ELF-1 (cell line): ENCODE measurements around the gene ASIC2.

ENCODE experiments used
- DNase-seq: peaks from one replicate; pipeline ENCODE4 v3.0.0-alpha.2; 2016; ENCODE audit warnings: low read depth, low spot score

The ASIC2 gene

GRCh38 chr17:33243732-33244131, 49.4 kb downstream of the ASIC2 start:
- no peak for DNase-seq

DNA sequence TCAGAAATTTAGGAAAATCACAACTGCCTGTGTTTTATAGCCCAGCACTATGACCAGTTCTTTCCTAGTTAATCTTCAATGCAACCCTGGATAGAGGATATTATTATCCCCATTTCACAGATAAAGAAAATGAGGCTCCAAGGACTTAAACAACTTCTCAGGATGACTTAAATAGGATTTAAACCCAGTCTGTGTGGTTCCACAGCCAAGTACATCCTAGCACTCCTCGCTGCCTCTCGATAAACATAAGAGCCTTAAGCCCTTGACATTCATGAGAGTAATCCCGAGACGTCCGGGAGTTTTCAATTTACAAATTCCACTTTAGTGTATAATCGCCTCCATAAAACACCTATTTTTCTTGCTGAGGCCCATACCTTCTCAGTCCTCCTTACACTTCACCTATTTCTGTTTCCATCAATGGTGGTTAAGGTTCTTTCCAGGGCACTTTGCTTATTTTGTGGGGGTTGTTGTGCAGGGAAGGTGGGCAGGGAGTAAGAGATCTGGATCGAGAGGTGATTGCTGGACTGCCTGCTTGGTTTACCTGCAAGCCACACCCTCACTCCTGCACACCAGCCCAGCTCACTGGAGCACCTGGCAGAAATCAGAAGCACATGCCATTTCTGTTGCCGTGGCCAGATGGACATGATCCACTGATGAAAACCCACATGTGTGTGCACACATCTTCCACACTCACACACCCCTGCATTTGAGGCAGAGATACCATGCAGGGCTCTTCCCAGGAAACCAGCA, 50.5 kb downstream of the ASIC2 start:
- no peak for DNase-seq

GRCh38 chr17:33241390-33241789, 51.7 kb downstream of the ASIC2 start:
- no peak for DNase-seq

DNA sequence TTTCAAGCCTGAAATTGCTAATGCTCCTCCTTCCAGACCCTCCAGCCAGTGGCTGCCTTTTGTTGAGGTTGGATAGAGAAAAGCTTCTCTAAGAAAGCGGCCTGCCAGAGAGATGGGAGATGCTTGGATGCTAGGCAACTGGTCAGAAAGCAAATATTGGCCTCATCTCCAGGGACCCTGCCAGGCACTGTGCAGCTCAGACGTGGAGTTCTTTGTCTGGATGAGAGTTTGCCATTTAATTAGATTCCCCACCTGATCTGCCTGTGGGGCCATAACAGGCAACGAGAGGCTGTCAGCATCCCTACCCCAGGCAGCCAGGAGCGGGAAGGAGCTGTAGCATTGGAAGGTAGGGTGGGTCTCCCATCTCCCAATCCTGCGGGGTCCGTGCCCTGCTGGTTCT, 52.7 kb downstream of the ASIC2 start:
- DNase-seq = no peak

- DNase-seq = no peak
Measured at GRCh38 chr17:33239702-33240101, 53.4 kb downstream of the ASIC2 start.

GRCh38 chr17:33234930-33235685, 58.0 kb downstream of the ASIC2 start:
- DNase-seq = no peak

DNA sequence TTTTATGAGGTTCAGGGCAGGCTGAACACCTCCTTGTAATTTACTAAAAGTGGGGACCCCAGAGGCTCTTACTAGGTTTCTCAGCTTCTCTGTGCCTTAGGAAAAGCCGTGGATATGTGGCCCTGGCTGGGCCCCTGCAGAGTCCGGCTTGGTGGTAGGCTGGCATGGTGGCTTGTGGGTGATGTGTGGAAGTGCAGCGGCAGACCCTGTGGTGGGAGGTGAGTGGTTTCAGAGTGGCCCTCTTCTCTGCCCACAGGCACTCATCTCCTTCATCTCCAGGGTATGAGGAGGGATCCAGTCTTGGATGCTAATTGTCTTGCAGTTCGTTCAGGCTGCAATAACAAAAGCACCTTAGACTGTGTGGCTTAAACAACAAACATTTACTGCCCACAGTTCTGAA, 58.9 kb downstream of the ASIC2 start:
- DNase-seq = no peak

- no peak for DNase-seq
Measured at GRCh38 chr17:33233811-33234177, 59.3 kb downstream of the ASIC2 start.

- no peak for DNase-seq
Measured at GRCh38 chr17:33229499-33229898, 63.6 kb downstream of the ASIC2 start.

GRCh38 chr17:33229028-33229427, 64.1 kb downstream of the ASIC2 start:
- DNase-seq = no peak

DNA sequence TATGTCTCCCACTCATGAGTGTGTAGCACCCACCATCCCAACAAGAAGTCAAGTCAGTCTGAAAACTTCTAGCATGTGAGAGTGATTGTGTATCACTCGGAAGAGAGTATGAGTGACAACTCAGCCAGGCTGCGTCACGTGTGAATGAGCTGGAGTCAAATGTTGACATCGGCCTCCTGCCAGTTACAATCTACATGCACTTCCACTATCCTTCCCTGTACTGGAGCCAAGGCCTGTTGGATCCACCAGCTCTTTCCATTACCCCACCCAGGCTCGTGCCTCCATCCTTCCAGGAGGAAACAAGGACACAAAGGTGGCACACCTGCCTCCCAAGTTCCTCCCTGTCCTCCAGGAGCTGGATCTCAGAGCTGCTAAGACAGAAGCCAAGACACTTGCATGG, 64.5 kb downstream of the ASIC2 start:
- no peak for DNase-seq

GRCh38 chr17:33227911-33228310, 65.2 kb downstream of the ASIC2 start:
- DNase-seq = no peak

- no peak for DNase-seq
Measured at GRCh38 chr17:33225994-33226393, 67.1 kb downstream of the ASIC2 start.

GRCh38 chr17:33225509-33225908, 67.6 kb downstream of the ASIC2 start:
- DNase-seq = no peak

GRCh38 chr17:33220036-33220435, 73.1 kb downstream of the ASIC2 start:
- DNase-seq = no peak

DNA sequence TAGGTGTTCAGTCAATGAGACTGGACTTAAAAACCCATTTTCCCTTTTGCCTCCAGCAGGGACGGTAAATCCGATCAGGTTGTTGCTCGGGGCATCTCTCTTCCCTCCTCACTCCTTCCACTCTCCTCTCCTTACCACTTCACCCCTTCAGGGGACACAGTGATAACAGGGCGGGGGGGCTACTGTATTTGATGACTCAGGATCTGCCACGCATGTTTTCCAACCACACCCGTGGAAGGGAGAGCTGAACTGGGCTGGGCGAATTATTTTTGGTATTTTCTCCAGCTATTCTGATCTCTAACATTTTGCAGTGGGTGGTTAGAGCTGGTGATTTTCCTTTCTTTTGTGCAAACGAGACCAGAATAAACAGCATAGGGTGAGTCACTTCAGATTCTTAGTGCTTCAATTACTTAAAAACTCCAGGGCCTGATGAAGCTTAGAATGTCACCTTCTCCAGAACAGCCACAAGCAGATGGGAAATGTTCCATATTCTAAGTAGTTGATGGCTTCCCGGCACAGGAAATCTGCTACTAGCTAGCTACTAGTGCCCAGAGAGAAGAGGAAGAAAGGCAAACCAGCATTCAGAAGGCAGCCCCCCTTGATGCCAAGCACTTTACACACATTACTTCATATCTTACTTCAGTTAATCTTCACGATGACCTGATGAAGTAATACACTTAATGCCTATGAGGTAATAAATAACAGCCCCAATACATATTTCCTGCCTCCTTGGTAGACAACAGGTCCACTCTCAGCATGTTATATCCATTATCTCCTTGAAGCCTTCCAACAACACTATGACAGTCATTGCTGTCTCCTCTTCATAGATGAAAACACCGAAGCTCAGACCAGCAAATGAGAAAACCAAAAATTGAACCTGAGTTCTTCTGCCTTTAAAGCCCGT, 74.1 kb downstream of the ASIC2 start:
- DNase-seq = no peak

GRCh38 chr17:33217891-33218290, 75.2 kb downstream of the ASIC2 start:
- no peak for DNase-seq

- DNase-seq = no peak
Measured at GRCh38 chr17:33214996-33215395, 78.1 kb downstream of the ASIC2 start.

DNA sequence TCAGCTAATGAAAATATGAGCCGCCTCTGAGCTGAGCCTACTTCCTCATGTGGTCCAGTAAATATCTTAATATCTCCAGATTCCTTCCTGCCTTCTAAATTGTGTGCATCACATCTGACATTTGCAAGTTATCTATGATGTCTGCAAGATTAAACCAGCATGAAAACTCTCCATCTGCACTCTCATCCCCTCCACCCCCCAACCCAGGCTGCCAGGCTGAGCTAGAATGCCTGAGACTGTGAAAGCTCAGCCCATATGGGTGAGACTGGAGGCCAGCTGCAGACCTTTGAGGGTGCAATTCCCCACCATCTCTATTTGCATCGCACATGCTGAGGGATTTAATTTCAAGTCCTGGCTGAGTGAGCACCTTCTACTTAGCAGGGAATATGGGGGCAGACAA, 82.8 kb downstream of the ASIC2 start:
- DNase-seq = no peak

DNA sequence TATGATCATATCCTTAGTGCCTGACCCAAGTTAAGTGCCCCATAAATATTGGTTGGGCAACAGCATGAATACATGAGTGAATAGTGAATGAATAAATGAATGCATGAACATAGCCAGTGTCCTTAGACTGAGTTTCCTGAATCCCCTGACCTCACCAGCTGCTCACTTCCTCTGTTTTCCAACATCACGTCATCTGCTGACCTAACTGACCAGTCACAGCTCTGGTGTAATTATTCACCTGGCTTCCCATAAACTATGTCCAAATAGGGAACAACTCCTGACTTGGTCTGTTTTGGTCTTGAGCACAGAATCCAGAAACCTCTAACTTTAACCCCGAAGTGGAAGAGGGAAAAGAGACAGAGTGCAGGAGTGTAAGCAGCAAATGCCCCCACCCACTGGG, 83.4 kb downstream of the ASIC2 start:
- no peak for DNase-seq

- DNase-seq = no peak
Measured at GRCh38 chr17:33207231-33207630, 85.9 kb downstream of the ASIC2 start.

DNA sequence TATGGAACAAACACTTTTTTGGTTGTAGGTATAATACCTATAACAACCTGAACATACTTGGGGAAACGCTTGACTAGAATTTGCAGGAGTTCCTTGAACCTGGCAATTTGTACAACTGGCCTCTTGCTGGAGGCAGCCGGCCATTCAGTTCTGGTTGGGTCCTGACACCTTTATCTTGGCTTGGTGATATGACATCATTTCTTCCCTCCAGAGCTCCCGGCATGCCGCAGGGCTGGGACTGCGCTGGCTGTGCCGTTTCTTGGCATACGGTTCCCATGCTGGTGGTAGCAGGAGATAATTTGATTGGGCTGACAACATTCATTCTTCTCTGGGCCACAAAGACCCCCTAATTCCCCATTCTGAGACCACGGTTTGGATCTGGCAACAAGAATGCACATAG, 87.5 kb downstream of the ASIC2 start:
- no peak for DNase-seq
